ENCODE measurements around the gene USH2A. TPM values are rescaled to one million over a fixed set of nuclear protein-coding genes. Genes with fewer than 3 reads are reported as not detected.

Gene USH2A
- total RNA-seq, 1 donor from 2014 or later = not detected

GRCh38 chr1:215923129-215923824 is 500.0 kb downstream of the USH2A start:
- DNase-seq (ENCODE audit: low read depth) = peak; percentile 1
- H3K36me3 ChIP-seq (ENCODE audit: control insufficient read depth, insufficient read depth, low read length) = no peaks in the 10 kb centered on the region
- no peaks in the 10 kb centered on the region for H3K27me3 ChIP-seq (ENCODE audit: control insufficient read depth, insufficient read depth, low read length)
- no peak overlapping the region for H3K4me3 ChIP-seq (ENCODE audit: low read depth, low read length)
- TF ChIP-seq CTCF (IDR thresholded peaks at IDR 0.05; ENCODE audit: insufficient read depth, low read length, poor library complexity, severe bottlenecking) = peak; percentile 3

- no peaks in the 10 kb centered on the region for H3K27me3 ChIP-seq (ENCODE audit: control insufficient read depth, insufficient read depth, low read length)
- H3K4me3 ChIP-seq (ENCODE audit: low read depth, low read length) = no peak overlapping the region
- no peak for TF ChIP-seq CTCF (IDR thresholded peaks at IDR 0.05; ENCODE audit: insufficient read depth, low read length, poor library complexity, severe bottlenecking)
- DNase-seq (ENCODE audit: low read depth) = no peak
- H3K36me3 ChIP-seq (ENCODE audit: control insufficient read depth, insufficient read depth, low read length) = no peaks in the 10 kb centered on the region
Observed at GRCh38 chr1:215911406-215911968, 511.8 kb downstream of the USH2A start.

- no peak for DNase-seq (ENCODE audit: low read depth)
- no peaks in the 10 kb centered on the region for H3K36me3 ChIP-seq (ENCODE audit: control insufficient read depth, insufficient read depth, low read length)
- H3K4me3 ChIP-seq (ENCODE audit: low read depth, low read length) = no peak overlapping the region
- no peak for TF ChIP-seq CTCF (IDR thresholded peaks at IDR 0.05; ENCODE audit: insufficient read depth, low read length, poor library complexity, severe bottlenecking)
- H3K27me3 ChIP-seq (ENCODE audit: control insufficient read depth, insufficient read depth, low read length) = no peaks in the 10 kb centered on the region
Observed at GRCh38 chr1:215905493-215906115, 517.6 kb downstream of the USH2A start.

- no peak overlapping the region for H3K4me3 ChIP-seq (ENCODE audit: low read depth, low read length)
- no peak for DNase-seq (ENCODE audit: low read depth)
- H3K27me3 ChIP-seq (ENCODE audit: control insufficient read depth, insufficient read depth, low read length) = no peaks in the 10 kb centered on the region
- H3K36me3 ChIP-seq (ENCODE audit: control insufficient read depth, insufficient read depth, low read length) = no peaks in the 10 kb centered on the region
- no peak for TF ChIP-seq CTCF (IDR thresholded peaks at IDR 0.05; ENCODE audit: insufficient read depth, low read length, poor library complexity, severe bottlenecking)
Observed at GRCh38 chr1:215900684-215901083, 522.6 kb downstream of the USH2A start.

- H3K4me3 ChIP-seq (ENCODE audit: low read depth, low read length) = no peak overlapping the region
- no peak for TF ChIP-seq CTCF (IDR thresholded peaks at IDR 0.05; ENCODE audit: insufficient read depth, low read length, poor library complexity, severe bottlenecking)
- H3K27me3 ChIP-seq (ENCODE audit: control insufficient read depth, insufficient read depth, low read length) = no peaks in the 10 kb centered on the region
- peak; percentile 2 for DNase-seq (ENCODE audit: low read depth)
- H3K36me3 ChIP-seq (ENCODE audit: control insufficient read depth, insufficient read depth, low read length) = no peaks in the 10 kb centered on the region
Observed at GRCh38 chr1:215899901-215900300, 523.3 kb downstream of the USH2A start.
